ENCODE measurements around the gene TRIM2. TPM values are rescaled to one million over a fixed set of nuclear protein-coding genes. Genes with fewer than 3 reads are reported as not detected.

The TRIM2 gene
- total RNA-seq, 1 donor from 2014 or later: 120 TPM

DNA sequence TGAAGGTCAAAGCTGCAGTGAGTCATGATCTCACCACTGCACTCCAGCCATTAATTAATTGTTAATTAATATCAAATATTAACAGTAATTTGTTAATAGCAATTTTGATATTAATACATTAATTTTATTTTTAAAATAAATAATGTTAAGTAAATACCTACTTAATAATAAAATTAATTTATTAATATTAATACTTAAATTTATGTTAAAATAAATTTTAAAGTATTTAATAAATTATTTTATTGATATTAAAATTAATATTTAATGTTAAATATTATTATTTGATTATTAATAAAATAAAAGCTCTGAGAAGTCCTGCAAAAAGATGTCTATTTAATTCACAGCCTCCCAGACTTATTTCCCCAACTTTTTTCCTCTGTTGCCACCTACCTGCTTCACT lies 25.1 kb upstream of the TRIM2 start:
- H3K27me3 Mint-ChIP-seq (ENCODE audit: unreplicated experiment): peaks cover 3% of the 10 kb centered on the region
- H3K36me3 Mint-ChIP-seq (ENCODE audit: unreplicated experiment): no peaks in the 10 kb centered on the region
- H3K4me1 Mint-ChIP-seq (ENCODE audit: low read depth, unreplicated experiment): peaks cover 8% of the 10 kb centered on the region
- no peak overlapping the region for H3K4me3 Mint-ChIP-seq (ENCODE audit: unreplicated experiment)
- DNase-seq: no peak
- no peak overlapping the region for H3K27ac Mint-ChIP-seq (ENCODE audit: unreplicated experiment)
- peaks cover 2% of the 10 kb centered on the region for H3K9me3 Mint-ChIP-seq (ENCODE audit: unreplicated experiment)
- TF ChIP-seq, protein P1, sequence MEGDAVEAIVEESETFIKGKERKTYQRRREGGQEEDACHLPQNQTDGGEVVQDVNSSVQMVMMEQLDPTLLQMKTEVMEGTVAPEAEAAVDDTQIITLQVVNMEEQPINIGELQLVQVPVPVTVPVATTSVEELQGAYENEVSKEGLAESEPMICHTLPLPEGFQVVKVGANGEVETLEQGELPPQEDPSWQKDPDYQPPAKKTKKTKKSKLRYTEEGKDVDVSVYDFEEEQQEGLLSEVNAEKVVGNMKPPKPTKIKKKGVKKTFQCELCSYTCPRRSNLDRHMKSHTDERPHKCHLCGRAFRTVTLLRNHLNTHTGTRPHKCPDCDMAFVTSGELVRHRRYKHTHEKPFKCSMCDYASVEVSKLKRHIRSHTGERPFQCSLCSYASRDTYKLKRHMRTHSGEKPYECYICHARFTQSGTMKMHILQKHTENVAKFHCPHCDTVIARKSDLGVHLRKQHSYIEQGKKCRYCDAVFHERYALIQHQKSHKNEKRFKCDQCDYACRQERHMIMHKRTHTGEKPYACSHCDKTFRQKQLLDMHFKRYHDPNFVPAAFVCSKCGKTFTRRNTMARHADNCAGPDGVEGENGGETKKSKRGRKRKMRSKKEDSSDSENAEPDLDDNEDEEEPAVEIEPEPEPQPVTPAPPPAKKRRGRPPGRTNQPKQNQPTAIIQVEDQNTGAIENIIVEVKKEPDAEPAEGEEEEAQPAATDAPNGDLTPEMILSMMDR (IDR thresholded peaks at IDR 0.05; ENCODE audit: partially characterized antibody, unreplicated experiment): no peak

DNA sequence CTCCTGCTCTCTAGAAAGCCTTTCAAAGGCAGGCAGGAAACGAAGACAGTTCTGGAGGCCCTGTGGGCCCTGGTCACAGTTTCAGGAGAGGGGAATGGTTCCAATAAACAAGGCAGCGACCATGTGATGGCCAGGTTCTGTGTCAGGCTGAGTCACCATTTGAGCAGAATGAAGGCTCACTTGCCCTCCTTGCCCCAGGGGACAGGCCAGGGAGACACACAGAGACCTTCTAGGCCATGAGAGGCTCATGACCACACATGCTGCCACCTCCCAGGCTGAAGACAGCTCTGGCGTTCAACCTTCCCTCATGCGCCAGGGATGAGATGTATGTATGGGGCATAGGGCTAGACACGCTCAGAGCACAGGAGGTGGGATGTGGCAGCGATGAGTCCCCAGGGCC lies 22.9 kb upstream of the TRIM2 start:
- H3K9me3 Mint-ChIP-seq (ENCODE audit: unreplicated experiment): peaks cover 2% of the 10 kb centered on the region
- TF ChIP-seq, protein P1 (IDR thresholded peaks at IDR 0.05; ENCODE audit: partially characterized antibody, unreplicated experiment): no peak
- no peak overlapping the region for H3K4me3 Mint-ChIP-seq (ENCODE audit: unreplicated experiment)
- H3K27ac Mint-ChIP-seq (ENCODE audit: unreplicated experiment): no peak overlapping the region
- H3K27me3 Mint-ChIP-seq (ENCODE audit: unreplicated experiment): peaks cover 1% of the 10 kb centered on the region
- peaks cover 12% of the 10 kb centered on the region for H3K4me1 Mint-ChIP-seq (ENCODE audit: low read depth, unreplicated experiment)
- DNase-seq: no peak
- no peaks in the 10 kb centered on the region for H3K36me3 Mint-ChIP-seq (ENCODE audit: unreplicated experiment)

DNA sequence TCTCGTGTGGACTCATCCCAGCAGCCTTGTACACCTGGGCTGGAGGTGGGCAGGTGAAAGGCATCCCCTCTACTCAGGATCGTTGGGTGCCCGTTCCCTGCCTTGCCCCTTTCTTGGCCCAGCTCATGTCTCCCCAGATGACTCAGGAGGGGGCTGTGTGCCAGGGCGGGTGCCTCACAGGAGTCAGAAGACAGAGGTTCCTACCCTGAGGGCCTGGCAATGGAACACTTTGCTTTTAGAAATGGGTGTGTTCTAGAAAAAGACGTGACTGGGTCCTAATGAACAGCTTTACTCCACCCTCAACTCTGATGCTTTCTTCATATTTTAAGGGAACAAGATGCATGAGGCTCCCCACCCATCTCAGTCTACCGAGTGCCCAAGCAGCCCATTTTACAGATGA lies 22.5 kb upstream of the TRIM2 start:
- DNase-seq: no peak
- H3K27me3 Mint-ChIP-seq (ENCODE audit: unreplicated experiment): peaks cover 1% of the 10 kb centered on the region
- H3K27ac Mint-ChIP-seq (ENCODE audit: unreplicated experiment): no peak overlapping the region
- H3K4me1 Mint-ChIP-seq (ENCODE audit: low read depth, unreplicated experiment): peaks cover 12% of the 10 kb centered on the region
- H3K4me3 Mint-ChIP-seq (ENCODE audit: unreplicated experiment): no peak overlapping the region
- no peaks in the 10 kb centered on the region for H3K36me3 Mint-ChIP-seq (ENCODE audit: unreplicated experiment)
- H3K9me3 Mint-ChIP-seq (ENCODE audit: unreplicated experiment): peaks cover 2% of the 10 kb centered on the region
- TF ChIP-seq, protein P1 (IDR thresholded peaks at IDR 0.05; ENCODE audit: partially characterized antibody, unreplicated experiment): no peak

DNA sequence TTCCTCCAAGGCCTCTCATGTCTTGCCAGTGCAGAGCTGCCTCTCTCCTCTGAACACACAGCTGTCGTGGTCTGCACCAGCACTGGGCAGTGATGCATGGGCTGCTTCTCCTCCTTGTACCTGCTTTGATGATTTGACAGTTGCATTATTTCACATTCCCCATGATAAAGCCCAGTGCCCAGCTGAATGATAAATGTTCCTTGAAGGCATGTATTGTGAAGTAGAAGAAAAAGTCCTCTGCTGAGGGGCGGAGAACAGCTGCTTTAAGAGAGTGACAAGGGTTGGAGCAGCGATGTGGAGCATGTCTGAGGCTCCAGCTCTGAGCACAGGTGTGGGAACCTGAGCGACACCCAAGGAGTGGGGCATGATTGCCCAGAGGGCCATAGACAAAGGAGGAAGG lies 21.1 kb upstream of the TRIM2 start:
- Mint-ChIP-seq H3K36me3 (ENCODE audit: unreplicated experiment) (no peaks in the 10 kb centered on the region), H3K27me3 (ENCODE audit: unreplicated experiment) (peaks cover 3% of the 10 kb centered on the region), H3K4me3 (ENCODE audit: unreplicated experiment) (no peak overlapping the region), H3K9me3 (ENCODE audit: unreplicated experiment) (peaks cover 4% of the 10 kb centered on the region), H3K27ac (ENCODE audit: unreplicated experiment) (no peak overlapping the region), H3K4me1 (ENCODE audit: low read depth, unreplicated experiment) (peaks cover 12% of the 10 kb centered on the region)
- TF ChIP-seq, protein P1 (IDR thresholded peaks at IDR 0.05; ENCODE audit: partially characterized antibody, unreplicated experiment): no peak
- DNase-seq: no peak

DNA sequence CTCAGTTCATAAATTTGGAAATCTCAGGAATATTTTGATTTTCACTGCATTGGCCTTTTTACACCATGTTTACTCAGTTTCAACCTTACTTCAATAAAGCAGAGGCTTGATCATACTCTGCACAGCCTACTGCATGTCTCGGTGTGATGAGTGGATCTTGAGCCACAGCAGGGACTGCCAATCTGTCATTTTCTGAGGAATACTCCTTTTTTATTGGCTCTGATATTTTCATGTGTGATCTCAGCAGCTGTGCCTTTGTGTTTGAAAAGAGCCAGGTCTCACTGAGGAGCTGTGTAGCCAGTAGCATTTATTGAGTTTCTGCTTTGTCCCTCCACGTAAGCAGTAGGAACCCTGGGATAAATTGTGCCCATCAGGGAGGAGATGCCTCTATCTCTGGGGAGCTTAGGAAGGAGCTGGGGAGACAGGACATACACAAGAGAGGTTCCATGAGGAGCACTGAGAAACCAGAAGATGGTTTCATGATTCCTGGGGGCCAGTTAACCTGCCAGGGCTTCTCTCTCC lies 18.9 kb upstream of the TRIM2 start:
- Mint-ChIP-seq H3K4me1 (ENCODE audit: low read depth, unreplicated experiment) (peaks cover 5% of the 10 kb centered on the region), H3K27ac (ENCODE audit: unreplicated experiment) (no peak overlapping the region), H3K36me3 (ENCODE audit: unreplicated experiment) (no peaks in the 10 kb centered on the region), H3K9me3 (ENCODE audit: unreplicated experiment) (peaks cover 4% of the 10 kb centered on the region), H3K27me3 (ENCODE audit: unreplicated experiment) (peaks cover 3% of the 10 kb centered on the region), H3K4me3 (ENCODE audit: unreplicated experiment) (no peak overlapping the region)
- DNase-seq: no peak
- TF ChIP-seq, protein P1 (IDR thresholded peaks at IDR 0.05; ENCODE audit: partially characterized antibody, unreplicated experiment): no peak

Measured in glutamatergic neuron (in vitro differentiated cells).